Activated T-helper 17 cell treated with anti-CD3 and anti-CD28 coated beads, Interleukin-2, amount 50 U/mL, for 72 hours (primary cell): ENCODE results near the gene NSUN3. TPM values are rescaled to one million over a fixed set of nuclear protein-coding genes. Genes with fewer than 3 reads are reported as not detected.
"Not testable (repeated sequence)": the region's sequence is repeated elsewhere in the genome, so short reads cannot be mapped to it uniquely, and the experiment has no call there.

Experiments used
- ATAC-seq: fragments of 150-1000 bp; cut with Tn5 transposase; replicated peaks from 2 replicates; pipeline ENCODE4 v1.10.0; 2021; ENCODE audit warnings: mild to moderate bottlenecking, moderate library complexity
- H3K27ac Mint-ChIP-seq: one replicate; pipeline ENCODE4 v1.8.0; 2022; ENCODE audit warnings: mixed read lengths
- H3K27me3 Mint-ChIP-seq: one replicate; pipeline ENCODE4 v1.8.0; 2022; ENCODE audit warnings: mixed read lengths
- H3K36me3 Mint-ChIP-seq: one replicate; pipeline ENCODE4 v1.8.0; 2022; ENCODE audit warnings: low read depth, mild to moderate bottlenecking, mixed read lengths
- H3K4me1 Mint-ChIP-seq: one replicate; pipeline ENCODE4 v1.8.0; 2022; ENCODE audit warnings: mixed read lengths
- H3K4me3 Mint-ChIP-seq: one replicate; pipeline ENCODE4 v1.8.0; 2022; ENCODE audit warnings: mild to moderate bottlenecking, mixed read lengths
- H3K9me3 Mint-ChIP-seq: one replicate; pipeline ENCODE4 v1.8.0; 2022; ENCODE audit warnings: mixed read lengths
- total RNA-seq, 2 donors: library from RNA; stranded (reverse); gene quantifications; one replicate each; pipeline ENCODE4 v1.2.3, GENCODE V29; 2022

Gene NSUN3
- total RNA-seq: 10 to 100 TPM; 17.8 to 25.8 TPM

GRCh38 chr3:94062513-94063404 is at the start of gene NSUN3, which contains the start of gene DHFR2:
Gene NSUN3 (plus strand): TSS chr3:94063061. CDS start chr3:94063127, 66 bp downstream.
Gene DHFR2 (minus strand): TSS chr3:94062916. CDS start chr3:94061511, 1,405 bp downstream.
- H3K27ac Mint-ChIP-seq: peak within 1 kb of the TSS; percentile 99
- peak within 1 kb of the TSS; percentile 98 for H3K4me3 Mint-ChIP-seq
- peaks cover 75% of the 10 kb centered on the region for H3K36me3 Mint-ChIP-seq
- H3K9me3 Mint-ChIP-seq: no peaks in the 10 kb centered on the region
- H3K4me1 Mint-ChIP-seq: peaks cover 27% of the 10 kb centered on the region
- peak; percentile 85 for ATAC-seq
- no peaks in the 10 kb centered on the region for H3K27me3 Mint-ChIP-seq

DNA sequence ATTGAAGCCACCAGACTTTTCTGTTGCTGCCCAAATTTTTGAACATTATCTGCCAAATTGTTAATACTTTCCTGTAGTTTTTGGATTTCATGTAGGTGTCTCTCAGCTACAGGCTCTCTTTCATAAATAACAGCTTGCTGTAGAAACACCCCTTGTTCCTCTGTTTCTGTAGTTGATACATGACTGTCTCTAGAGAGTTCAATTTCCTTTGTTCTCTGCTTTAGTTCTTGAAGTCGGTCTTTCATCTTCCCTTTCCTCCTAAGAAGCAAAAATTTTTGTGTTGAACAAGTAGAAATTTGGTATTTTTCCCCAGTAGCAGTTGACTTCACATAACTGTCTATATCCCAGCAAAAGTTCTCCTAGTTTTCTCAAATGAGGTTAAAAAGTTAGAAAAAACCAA is 47.8 kb upstream of the NSUN3 start:
- Mint-ChIP-seq H3K9me3 (no peaks in the 10 kb centered on the region), H3K36me3 (peaks cover 5% of the 10 kb centered on the region), H3K4me3 (no peak overlapping the region), H3K4me1 (peaks cover 15% of the 10 kb centered on the region), H3K27me3 (no peaks in the 10 kb centered on the region), H3K27ac (no peak overlapping the region)
- ATAC-seq: no peak

GRCh38 chr3:94019659-94020058 is 43.2 kb upstream of the NSUN3 start:
- Mint-ChIP-seq H3K4me3 (no peak overlapping the region), H3K4me1 (no peaks in the 10 kb centered on the region), H3K9me3 (no peaks in the 10 kb centered on the region), H3K27ac (peak overlapping the region; percentile 4), H3K36me3 (no peaks in the 10 kb centered on the region), H3K27me3 (no peaks in the 10 kb centered on the region)
- ATAC-seq: no peak

DNA sequence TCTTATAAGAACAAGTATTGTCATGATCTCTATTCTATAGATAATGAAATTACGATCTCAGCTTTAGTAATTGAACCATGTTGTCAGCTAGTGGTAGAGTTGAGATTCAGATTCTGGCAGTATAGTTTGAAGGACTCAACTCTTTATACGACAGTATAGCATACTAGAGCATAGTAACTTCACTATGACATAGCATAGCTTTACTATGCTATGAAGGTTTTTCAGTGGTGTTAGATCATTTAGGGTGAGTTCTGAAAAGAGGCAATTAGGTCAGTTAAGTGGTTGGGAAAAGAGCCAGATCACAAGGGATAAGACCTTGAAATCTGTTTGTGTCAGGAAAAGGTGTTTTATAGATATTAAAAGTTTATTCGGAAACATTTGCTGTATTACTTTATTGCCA is 42.6 kb upstream of the NSUN3 start:
- no peak for ATAC-seq
- no peaks in the 10 kb centered on the region for H3K9me3 Mint-ChIP-seq
- H3K4me1 Mint-ChIP-seq: no peaks in the 10 kb centered on the region
- H3K4me3 Mint-ChIP-seq: no peak overlapping the region
- no peak overlapping the region for H3K27ac Mint-ChIP-seq
- no peaks in the 10 kb centered on the region for H3K27me3 Mint-ChIP-seq
- no peaks in the 10 kb centered on the region for H3K36me3 Mint-ChIP-seq

DNA sequence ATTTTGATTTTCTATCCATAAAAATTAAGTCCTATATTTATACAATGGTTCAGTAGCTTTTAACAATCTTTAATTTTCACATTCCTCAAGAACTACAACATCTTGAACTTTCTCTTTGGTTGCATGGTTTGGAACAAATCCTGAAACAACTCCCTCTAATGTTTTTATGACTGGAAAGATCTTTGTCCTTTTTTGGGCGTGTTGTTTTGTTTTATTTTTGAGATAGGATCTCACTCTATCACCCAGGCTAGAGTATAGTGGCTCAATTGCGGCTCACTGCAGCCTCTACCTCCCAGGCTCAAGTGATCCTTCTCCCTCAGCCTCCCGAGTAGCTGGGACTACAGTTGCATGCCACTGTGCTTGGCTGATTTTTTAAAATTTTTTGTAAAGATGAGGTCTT is 38.5 kb upstream of the NSUN3 start:
- H3K36me3 Mint-ChIP-seq: no peaks in the 10 kb centered on the region
- H3K4me1 Mint-ChIP-seq: no peaks in the 10 kb centered on the region
- no peak overlapping the region for H3K4me3 Mint-ChIP-seq
- no peak overlapping the region for H3K27ac Mint-ChIP-seq
- H3K9me3 Mint-ChIP-seq: no peaks in the 10 kb centered on the region
- H3K27me3 Mint-ChIP-seq: no peaks in the 10 kb centered on the region
- ATAC-seq: no peak

- H3K4me3 Mint-ChIP-seq: no peak overlapping the region
- ATAC-seq: no peak
These were observed 36.2 kb upstream of the NSUN3 start for GRCh38 chr3:94026623-94027022.

DNA sequence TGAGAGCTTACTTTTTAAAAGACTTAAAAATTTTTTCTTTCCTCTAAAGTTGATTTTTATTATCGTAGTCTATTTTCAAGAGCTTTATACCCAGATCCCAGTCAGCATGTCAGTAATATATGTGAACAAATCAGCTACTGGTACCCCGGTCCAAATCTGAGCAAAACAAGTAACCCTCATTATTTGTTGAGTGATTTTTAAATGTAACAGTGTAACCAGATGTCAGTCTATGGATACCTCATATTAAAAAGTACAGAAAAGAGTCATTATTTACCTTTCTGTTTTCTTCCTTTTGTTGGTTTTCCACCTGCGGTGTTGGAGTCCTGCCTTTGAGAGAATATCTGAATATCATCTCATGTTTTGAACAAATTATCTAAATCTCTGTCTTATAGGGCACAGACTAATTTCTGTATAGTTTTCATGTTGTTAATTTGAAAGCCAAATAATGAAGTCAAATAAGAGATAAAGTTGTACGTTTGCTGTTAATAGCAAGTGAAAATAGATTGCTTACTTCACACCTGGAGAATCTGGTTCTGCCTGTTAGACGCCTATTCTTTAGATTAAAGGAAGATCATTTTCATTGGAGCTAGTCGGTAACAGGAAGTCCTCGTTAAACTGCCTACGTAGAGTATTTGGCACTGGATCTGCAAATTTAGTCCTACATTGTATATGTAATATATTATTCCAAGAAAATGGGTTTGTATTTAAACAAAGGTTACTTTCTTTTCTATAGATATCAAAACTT is 34.6 kb upstream of the NSUN3 start, which contains the start of gene STX19:
TSS of gene STX19 (minus strand) at position 505 of the 745 bp plus-strand sequence. CDS start 13,328 bp downstream, outside the sequence.
- no peak within 1 kb of the TSS for H3K27ac Mint-ChIP-seq
- H3K9me3 Mint-ChIP-seq: no peaks in the 10 kb centered on the region
- no peaks in the 10 kb centered on the region for H3K4me1 Mint-ChIP-seq
- ATAC-seq: no peak
- no peaks in the 10 kb centered on the region for H3K36me3 Mint-ChIP-seq
- H3K27me3 Mint-ChIP-seq: no peaks in the 10 kb centered on the region
- no peak within 1 kb of the TSS for H3K4me3 Mint-ChIP-seq

More at GRCh38 chr3:94026623-94027022, 36.2 kb upstream of the NSUN3 start:
- Mint-ChIP-seq H3K9me3 (no peaks in the 10 kb centered on the region), H3K27ac (no peak overlapping the region), H3K36me3 (no peaks in the 10 kb centered on the region), H3K4me1 (no peaks in the 10 kb centered on the region), H3K27me3 (no peaks in the 10 kb centered on the region)

- no peaks in the 10 kb centered on the region for H3K27me3 Mint-ChIP-seq
- H3K27ac Mint-ChIP-seq: no peak overlapping the region
- H3K36me3 Mint-ChIP-seq: no peaks in the 10 kb centered on the region
- no peaks in the 10 kb centered on the region for H3K4me1 Mint-ChIP-seq
- ATAC-seq: peak; percentile 56
- H3K9me3 Mint-ChIP-seq: no peaks in the 10 kb centered on the region
- H3K4me3 Mint-ChIP-seq: no peak overlapping the region
These were observed 25.9 kb upstream of the NSUN3 start for GRCh38 chr3:94036909-94037507.

- Mint-ChIP-seq H3K4me1 (no peaks in the 10 kb centered on the region), H3K27ac (no peak overlapping the region), H3K27me3 (no peaks in the 10 kb centered on the region), H3K36me3 (peaks cover 7% of the 10 kb centered on the region), H3K9me3 (no peaks in the 10 kb centered on the region), H3K4me3 (no peak overlapping the region)
- ATAC-seq: no peak
These were observed 19.6 kb upstream of the NSUN3 start for GRCh38 chr3:94043285-94043684.

DNA sequence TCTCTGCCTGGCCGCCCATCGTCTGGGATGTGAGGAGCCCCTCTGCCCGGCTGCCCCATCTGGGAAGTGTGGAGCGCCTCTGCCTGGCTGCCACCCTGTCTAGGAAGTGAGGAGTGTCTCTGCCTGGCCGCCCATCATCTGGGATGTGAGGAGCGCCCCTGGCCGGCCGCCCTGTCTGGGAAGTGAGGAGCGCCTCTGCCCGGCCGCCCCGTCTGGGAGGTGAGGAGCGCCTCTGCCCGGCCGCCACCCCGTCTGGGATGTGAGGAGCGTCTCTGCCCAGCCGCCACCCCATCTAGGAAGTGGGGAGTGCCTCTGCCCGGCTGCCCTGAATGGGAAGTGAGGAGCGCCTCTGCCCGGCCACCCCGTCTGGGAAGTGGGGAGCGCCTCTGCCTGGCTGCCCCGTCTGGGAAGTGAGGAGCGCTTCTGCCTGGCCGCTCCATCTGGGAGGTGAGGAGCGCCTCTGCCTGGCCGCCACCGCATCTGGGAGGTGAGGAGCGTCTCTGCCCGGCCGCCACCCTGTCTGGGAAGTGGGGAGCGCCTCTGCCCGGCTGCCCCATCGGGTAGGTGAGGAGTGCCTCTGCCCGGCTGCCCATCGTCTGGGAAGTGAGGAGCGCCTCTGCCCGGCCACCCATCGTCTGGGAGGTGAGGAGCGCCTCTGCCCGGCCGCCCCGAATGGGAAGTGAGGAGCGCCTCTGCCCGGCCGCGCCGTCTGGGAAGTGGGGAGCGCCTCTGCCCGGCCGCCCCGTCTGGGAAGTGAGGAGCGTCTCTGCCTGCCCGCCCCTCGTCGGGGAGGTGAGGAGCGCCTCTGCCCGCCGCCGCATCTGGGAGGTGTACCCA is 18.5 kb upstream of the NSUN3 start:
- H3K4me3 Mint-ChIP-seq, H3K4me1 Mint-ChIP-seq, ATAC-seq, H3K27ac Mint-ChIP-seq, H3K36me3 Mint-ChIP-seq, H3K27me3 Mint-ChIP-seq, H3K9me3 Mint-ChIP-seq: not testable (repeated sequence)

GRCh38 chr3:94046533-94046932 is 16.3 kb upstream of the NSUN3 start:
- Mint-ChIP-seq H3K4me1 (no peaks in the 10 kb centered on the region), H3K9me3 (no peaks in the 10 kb centered on the region), H3K27me3 (no peaks in the 10 kb centered on the region), H3K27ac (no peak overlapping the region), H3K4me3 (no peak overlapping the region), H3K36me3 (peaks cover 7% of the 10 kb centered on the region)
- no peak for ATAC-seq

DNA sequence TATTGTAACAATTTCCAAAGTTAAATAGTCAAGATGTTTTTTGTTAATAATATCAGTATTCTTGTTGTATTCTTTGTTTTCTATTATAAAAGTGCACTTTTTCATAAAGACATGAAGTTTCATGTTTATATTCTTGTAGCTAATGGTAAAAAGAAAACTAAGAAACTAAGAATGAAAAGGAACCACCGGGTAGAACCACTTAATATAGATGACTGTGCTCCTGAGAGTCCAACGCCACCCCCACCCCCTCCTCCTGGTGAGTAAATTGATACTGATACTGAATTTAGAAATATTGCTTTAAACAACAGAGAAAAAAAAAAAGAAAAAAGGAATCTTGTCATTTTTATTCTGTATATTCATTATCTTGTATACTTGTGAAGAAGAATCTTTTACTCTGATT is 13.6 kb upstream of the NSUN3 start:
- Mint-ChIP-seq H3K4me3 (no peak overlapping the region), H3K36me3 (no peaks in the 10 kb centered on the region), H3K9me3 (no peaks in the 10 kb centered on the region), H3K27me3 (no peaks in the 10 kb centered on the region), H3K27ac (no peak overlapping the region), H3K4me1 (no peaks in the 10 kb centered on the region)
- ATAC-seq: peak; percentile 67

- Mint-ChIP-seq H3K4me1 (no peaks in the 10 kb centered on the region), H3K9me3 (no peaks in the 10 kb centered on the region), H3K4me3 (no peak overlapping the region), H3K27me3 (no peaks in the 10 kb centered on the region), H3K27ac (no peak overlapping the region), H3K36me3 (no peaks in the 10 kb centered on the region)
- no peak for ATAC-seq
These were observed 12.3 kb upstream of the NSUN3 start for GRCh38 chr3:94050546-94050945.

DNA sequence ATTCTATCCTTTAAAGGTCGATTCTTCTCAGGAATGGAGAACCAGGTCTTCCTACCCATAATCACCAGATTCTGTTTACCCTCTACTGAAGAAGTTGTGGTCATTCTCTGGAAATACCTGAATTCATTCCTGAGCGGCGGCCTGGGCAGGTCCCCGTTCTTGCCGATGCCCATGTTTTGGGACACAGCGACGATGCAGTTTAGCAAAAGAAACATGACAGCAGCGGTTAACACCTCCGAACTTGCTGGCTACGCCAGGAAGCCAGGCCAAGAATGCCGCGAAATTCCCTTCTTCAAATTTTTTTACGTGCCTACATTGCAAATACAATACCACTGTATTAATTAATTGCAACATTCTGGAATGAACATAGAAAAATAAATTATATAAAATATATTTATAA is 1.6 kb upstream of the NSUN3 start:
- Mint-ChIP-seq H3K4me1 (peaks cover 14% of the 10 kb centered on the region), H3K9me3 (no peaks in the 10 kb centered on the region), H3K4me3 (no peak overlapping the region), H3K27ac (no peak overlapping the region), H3K27me3 (no peaks in the 10 kb centered on the region), H3K36me3 (peaks cover 68% of the 10 kb centered on the region)
- no peak for ATAC-seq
